NCI-H187 treated with DMSO at 0.1 percent for 48 hours (cell line): ENCODE data around the gene MOSMO.

Source experiments
- DNase-seq: peaks from one replicate; lab custom pipeline; 2025; lab: John Stamatoyannopoulos, UW

MOSMO gene

GRCh38 chr16:22050963-22051362, 43.1 kb downstream of the MOSMO start:
- no peak for DNase-seq

GRCh38 chr16:22052980-22053379, 45.1 kb downstream of the MOSMO start:
- no peak for DNase-seq

- no peak for DNase-seq
Measured at GRCh38 chr16:22053921-22054341, 46.0 kb downstream of the MOSMO start.

DNA sequence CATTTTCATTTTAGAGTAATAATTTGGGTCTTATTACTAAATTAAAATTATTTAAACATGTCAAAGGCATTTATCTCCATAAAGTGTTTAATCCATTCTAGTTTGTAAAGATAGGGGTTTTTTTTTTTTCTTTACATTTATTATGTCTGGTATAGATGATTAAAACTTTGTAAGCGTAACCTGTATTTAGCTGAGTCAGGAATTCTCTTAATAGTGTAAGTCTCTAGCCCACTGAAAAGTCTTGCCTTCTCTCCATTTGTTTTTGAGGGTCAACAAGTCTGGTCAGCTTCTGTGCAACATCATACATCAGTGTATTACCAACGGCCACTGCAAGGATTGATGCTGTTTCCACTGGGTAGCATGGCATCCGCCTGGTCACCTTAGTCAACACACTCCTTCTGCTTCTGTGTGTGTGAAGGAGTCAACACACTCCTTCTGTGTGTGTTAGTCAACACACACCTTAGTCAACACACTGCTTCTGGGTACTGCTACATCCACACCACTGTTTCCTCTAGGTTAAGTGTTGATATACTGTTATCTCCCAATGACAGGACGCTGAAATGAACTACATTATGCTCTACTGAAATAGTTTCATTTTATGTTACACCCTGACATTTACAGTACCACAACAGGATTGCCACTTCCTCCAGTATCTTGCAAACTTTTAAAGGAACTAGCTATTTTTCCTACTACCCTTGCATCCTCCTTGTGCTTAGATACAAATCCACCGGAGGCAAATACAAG, 47.1 kb downstream of the MOSMO start:
- DNase-seq, result no peak

GRCh38 chr16:22055881-22056280, 48.0 kb downstream of the MOSMO start:
- DNase-seq, result no peak

- no peak for DNase-seq
Measured at GRCh38 chr16:22063888-22064467, 56.1 kb downstream of the MOSMO start.

- no peak for DNase-seq
Measured at GRCh38 chr16:22065252-22065651, 57.3 kb downstream of the MOSMO start.

GRCh38 chr16:22070361-22071330, 62.7 kb downstream of the MOSMO start:
- DNase-seq, result no peak

DNA sequence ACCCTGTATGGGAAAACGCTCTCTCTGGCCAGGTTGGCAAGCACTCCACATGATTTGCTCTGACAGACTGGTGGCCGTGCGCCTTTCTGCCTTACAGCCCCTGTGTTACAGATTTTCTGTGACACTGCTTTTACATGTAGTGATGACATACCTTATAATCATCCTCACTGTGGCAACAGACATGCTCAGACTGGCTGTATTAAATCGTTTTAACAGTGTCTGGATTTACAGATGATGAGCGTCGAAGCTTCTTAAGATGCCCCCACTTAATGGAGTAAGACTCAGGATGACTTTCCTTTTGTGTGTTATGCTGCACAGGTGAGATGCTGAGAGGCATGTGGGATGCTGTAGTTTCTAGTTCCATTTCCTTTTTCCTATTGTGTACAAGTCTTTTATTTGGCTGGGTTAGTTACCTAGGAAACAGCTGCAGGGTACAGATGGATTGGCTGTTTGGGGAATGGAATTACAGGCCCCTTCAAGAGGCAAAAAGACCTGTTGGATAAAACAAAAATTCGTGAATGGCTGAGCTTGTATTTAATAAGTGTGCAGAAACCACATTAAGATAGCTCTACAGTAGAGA, 63.5 kb downstream of the MOSMO start:
- no peak for DNase-seq

DNA sequence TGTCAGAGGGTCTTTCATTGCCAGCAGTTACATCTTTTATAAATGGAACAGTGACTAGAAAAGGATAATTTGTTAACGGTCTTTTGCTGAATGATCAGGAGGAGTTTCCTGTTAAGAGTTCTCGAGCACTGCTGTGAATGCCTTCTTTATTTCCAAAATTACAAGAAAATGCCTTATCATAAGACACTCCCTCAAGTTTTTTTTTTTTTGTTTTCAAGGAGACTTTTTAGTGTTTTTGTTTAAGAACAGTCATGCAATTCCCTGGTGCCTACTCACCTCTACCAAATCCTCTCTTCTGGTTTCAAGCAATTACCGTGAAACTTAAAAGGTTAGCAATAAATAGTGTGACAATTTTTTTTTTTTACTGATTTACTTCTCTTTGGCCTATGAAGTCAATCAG, 65.4 kb downstream of the MOSMO start:
- DNase-seq, result no peak

DNA sequence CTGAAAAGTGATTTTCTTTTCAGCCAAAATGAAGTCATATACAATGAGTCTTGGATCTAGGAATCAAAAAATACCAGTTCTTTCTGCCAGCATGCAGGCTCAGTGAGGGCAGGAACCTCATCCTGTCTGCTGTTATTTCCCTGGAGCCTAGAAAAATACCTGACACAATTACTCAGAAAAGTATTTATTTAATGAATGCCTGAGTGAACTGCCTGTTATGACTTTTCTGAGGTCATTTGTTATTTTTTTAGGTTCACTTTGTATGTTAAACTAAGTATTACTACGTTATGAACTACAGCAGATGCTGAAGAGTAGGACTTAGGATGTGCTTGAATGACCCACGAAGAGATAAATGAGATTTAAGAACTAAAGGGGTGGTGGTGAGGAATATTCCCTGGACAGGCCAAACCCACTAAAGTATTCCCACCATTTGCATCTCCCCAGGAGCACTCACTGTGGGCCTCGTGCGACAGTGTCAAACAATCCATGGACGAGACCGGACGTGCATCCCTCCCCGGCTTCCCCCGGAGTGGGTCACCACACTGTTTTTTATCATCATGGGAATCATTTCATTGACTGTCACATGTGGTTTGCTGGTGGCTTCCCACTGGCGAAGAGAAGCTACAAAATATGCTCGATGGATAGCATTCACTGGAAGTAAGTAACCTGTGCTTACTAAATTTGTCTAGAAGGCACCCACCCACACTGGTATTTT, 67.3 kb downstream of the MOSMO start:
- no peak for DNase-seq

DNA sequence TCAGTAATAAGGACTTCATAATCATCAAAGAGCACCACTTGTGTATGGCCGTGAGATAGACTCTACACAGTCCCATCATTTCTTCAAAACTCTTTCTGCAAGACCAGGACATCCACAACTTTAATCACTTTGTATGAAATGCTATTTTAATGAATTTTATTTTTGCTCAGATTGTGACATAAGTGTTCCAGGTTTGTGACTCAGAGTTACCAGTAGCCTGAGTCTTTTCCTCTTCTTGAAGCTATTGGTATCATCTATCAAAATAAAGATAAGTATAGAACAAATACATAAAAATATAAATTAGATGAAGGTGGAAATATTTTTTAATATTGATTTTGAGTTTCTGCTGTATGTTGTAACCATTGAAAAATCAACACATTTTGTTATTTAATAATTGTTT, 67.9 kb downstream of the MOSMO start:
- DNase-seq, result no peak

GRCh38 chr16:22077700-22078313, 69.9 kb downstream of the MOSMO start:
- no peak for DNase-seq

DNA sequence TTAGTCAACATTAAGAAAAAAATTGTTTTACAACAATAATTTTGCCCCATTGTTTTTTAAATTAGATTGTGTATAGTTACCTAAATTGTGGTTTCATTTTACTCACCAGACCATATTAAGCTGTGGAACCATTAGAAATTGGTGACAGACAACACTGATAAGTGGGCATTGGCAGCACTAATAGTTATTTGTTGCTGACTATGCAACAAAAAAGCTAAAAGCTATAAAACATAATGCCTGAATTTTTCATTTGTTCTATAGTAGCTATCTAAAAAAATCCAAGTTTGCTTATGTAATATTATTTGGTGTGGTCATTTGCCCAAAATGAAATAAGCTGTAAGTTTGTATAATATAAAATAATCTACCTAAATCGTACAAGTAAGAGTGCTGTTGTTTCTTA, 70.7 kb downstream of the MOSMO start:
- DNase-seq, result no peak

- no peak for DNase-seq
Measured at GRCh38 chr16:22081050-22081449, 73.1 kb downstream of the MOSMO start.

DNA sequence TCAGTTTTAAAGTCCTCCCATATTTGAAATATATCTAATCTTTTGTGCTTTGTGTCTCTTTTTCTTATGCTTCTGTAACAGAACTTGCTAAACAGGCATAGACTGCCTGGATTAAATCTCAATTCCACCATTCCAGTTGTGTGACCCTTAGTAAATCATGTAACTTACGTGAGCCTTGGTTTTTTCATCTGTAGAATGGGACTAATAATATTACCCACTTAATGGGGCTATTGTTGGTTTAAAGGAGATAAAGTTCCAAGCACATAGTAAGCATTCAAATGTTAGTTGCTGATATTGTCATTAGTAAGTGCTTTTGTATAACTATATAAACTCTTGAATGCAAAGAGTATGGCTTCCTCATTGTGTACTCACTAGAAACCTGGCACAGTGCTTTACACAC, 78.5 kb downstream of the MOSMO start:
- no peak for DNase-seq

- DNase-seq, result no peak
Measured at GRCh38 chr16:22088642-22089041, 80.7 kb downstream of the MOSMO start.

GRCh38 chr16:22089910-22090309, 82.0 kb downstream of the MOSMO start:
- DNase-seq, result no peak

DNA sequence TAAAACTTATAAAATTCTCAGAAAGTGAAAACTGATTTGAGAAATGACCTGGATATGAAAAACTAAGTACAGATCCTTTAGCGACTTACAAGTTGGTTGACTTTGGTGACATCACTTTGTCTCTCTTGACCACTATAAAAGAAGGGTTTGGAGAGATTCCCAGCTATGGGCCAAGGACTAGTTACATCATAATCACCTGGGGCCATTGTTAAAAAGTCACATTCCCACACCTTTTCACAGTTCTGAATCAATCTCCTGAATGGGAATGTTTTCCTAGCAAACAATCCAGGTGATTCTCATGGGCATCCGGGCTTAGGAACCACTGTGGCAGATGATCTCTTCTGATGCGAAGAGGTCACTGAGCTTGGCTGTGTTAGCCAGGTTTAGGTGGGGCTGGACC, 83.8 kb downstream of the MOSMO start:
- DNase-seq, result no peak

DNA sequence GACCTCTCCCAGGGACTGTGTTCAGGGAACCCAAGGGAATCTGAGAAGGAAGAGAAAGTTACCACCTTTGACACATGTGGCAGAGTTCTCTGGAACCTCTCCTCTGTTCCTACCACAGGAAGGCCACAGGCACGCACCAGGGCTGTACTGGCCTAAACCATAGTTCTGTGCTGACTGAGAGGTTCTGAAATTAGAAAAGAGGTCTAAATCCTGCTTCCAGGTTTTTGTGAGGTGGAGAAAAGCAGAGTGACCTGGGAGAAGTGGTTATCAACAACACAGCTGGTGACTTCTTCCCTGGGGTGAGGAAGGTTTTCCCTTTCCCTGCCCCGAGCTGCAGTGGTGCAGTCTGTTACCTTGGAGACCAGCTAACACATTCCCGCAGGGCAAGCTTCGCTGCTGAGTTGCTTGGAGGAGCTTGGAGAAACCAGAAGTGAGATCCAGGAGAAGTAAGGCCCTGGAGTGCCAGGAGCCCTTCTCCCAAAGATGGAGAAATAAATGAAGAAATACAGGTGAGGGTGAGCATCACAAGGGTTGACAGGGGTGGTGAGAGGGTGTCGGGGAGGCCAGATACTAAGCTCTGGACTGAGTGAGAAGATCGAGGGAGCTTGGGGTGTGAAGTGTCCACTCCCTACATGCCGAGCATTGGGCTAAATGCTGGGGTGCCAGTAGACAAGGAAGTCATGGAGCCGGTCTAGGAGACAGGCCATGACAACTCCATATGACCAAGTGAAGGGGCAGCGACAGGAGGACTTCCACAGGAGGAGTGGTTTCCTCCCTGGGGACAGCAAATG, 84.4 kb downstream of the MOSMO start, which contains the start of gene VWA3A:
VWA3A (plus strand) TSS at position 399 of the 791 bp plus-strand sequence; CDS start at position 496, 97 bp downstream.
- DNase-seq, result no peak
